ENCODE measurements around the gene CCDC157.

CCDC157 gene

GRCh38 chr22:30362651-30363281 is 6.0 kb downstream of the CCDC157 start:
- no peak overlapping the region for H3K4me3 ChIP-seq (ENCODE audit: control insufficient read depth, low read depth, low read length)
- DNase-seq (ENCODE audit: low read depth): no peak

GRCh38 chr22:30365891-30366290 is 9.1 kb downstream of the CCDC157 start:
- no peak overlapping the region for H3K4me3 ChIP-seq (ENCODE audit: control insufficient read depth, low read depth, low read length)
- DNase-seq (ENCODE audit: low read depth): no peak
- TF ChIP-seq, protein P1, sequence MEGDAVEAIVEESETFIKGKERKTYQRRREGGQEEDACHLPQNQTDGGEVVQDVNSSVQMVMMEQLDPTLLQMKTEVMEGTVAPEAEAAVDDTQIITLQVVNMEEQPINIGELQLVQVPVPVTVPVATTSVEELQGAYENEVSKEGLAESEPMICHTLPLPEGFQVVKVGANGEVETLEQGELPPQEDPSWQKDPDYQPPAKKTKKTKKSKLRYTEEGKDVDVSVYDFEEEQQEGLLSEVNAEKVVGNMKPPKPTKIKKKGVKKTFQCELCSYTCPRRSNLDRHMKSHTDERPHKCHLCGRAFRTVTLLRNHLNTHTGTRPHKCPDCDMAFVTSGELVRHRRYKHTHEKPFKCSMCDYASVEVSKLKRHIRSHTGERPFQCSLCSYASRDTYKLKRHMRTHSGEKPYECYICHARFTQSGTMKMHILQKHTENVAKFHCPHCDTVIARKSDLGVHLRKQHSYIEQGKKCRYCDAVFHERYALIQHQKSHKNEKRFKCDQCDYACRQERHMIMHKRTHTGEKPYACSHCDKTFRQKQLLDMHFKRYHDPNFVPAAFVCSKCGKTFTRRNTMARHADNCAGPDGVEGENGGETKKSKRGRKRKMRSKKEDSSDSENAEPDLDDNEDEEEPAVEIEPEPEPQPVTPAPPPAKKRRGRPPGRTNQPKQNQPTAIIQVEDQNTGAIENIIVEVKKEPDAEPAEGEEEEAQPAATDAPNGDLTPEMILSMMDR (IDR thresholded peaks at IDR 0.05; ENCODE audit: control insufficient read depth, insufficient read depth, low read depth, low read length, missing control alignments): no peak

More at GRCh38 chr22:30362651-30363281, 6.0 kb downstream of the CCDC157 start:
- TF ChIP-seq, protein P1 (IDR thresholded peaks at IDR 0.05; ENCODE audit: control insufficient read depth, insufficient read depth, low read depth, low read length, missing control alignments): no peak

GRCh38 chr22:30368420-30368819 is 11.6 kb downstream of the CCDC157 start:
- DNase-seq (ENCODE audit: low read depth): no peak
- TF ChIP-seq, protein P1 (IDR thresholded peaks at IDR 0.05; ENCODE audit: control insufficient read depth, insufficient read depth, low read depth, low read length, missing control alignments): no peak
- H3K4me3 ChIP-seq (ENCODE audit: control insufficient read depth, low read depth, low read length): no peak overlapping the region

- H3K4me3 ChIP-seq (ENCODE audit: control insufficient read depth, low read depth, low read length): no peak overlapping the region
- DNase-seq (ENCODE audit: low read depth): no peak
- TF ChIP-seq, protein P1 (IDR thresholded peaks at IDR 0.05; ENCODE audit: control insufficient read depth, insufficient read depth, low read depth, low read length, missing control alignments): no peak
Observed at GRCh38 chr22:30370641-30371230, 13.9 kb downstream of the CCDC157 start.

- DNase-seq (ENCODE audit: low read depth): no peak
- TF ChIP-seq, protein P1 (IDR thresholded peaks at IDR 0.05; ENCODE audit: control insufficient read depth, insufficient read depth, low read depth, low read length, missing control alignments): no peak
- H3K4me3 ChIP-seq (ENCODE audit: control insufficient read depth, low read depth, low read length): no peak overlapping the region
Observed at GRCh38 chr22:30371321-30371720, 14.5 kb downstream of the CCDC157 start.

- no peak for DNase-seq (ENCODE audit: low read depth)
- TF ChIP-seq, protein P1 (IDR thresholded peaks at IDR 0.05; ENCODE audit: control insufficient read depth, insufficient read depth, low read depth, low read length, missing control alignments): no peak
- no peak overlapping the region for H3K4me3 ChIP-seq (ENCODE audit: control insufficient read depth, low read depth, low read length)
Observed at GRCh38 chr22:30371981-30372380, 15.2 kb downstream of the CCDC157 start.

All from AG09309 (cell line).